Smooth muscle cell (in vitro differentiated cells): ENCODE data around the gene KCTD16. TPM values are rescaled to one million over a fixed set of nuclear protein-coding genes. Genes with fewer than 3 reads are reported as not detected.

Source experiments
- DNase-seq: peaks from one replicate; lab custom pipeline; 2025; ENCODE audit not compliant: unreplicated experiment; lab: John Stamatoyannopoulos, UW
- H2AFZ ChIP-seq: fragments of 200-600 bp; sonication (generic); 2 replicates; pipeline ENCODE4 v1.6.0; 2016; ENCODE audit warnings: antibody characterized with exemption, low read depth, mild to moderate bottlenecking
- H3F3A ChIP-seq: fragments of 200-600 bp; sonication (generic); 2 replicates; pipeline ENCODE4 v1.6.0; 2017; ENCODE audit warnings: antibody characterized with exemption, low read depth
- H3K27ac ChIP-seq: fragments of 200-600 bp; sonication (generic); 2 replicates; pipeline ENCODE4 v1.5.1; 2016; ENCODE audit warnings: low read depth, mild to moderate bottlenecking
- H3K27me3 ChIP-seq: fragments of 200-600 bp; sonication (generic); 2 replicates; pipeline ENCODE4 v1.6.1; 2016; ENCODE audit warnings: low read depth, mild to moderate bottlenecking
- H3K36me3 ChIP-seq: fragments of 200-600 bp; sonication (generic); 2 replicates; pipeline ENCODE4 v1.5.1; 2016; ENCODE audit warnings: low read depth
- H3K4me1 ChIP-seq: fragments of 200-600 bp; sonication (generic); 2 replicates; pipeline ENCODE4 v1.5.1; 2016; ENCODE audit warnings: low read depth
- H3K4me2 ChIP-seq: fragments of 200-600 bp; sonication (generic); 2 replicates; pipeline ENCODE4 v1.6.0; 2016; ENCODE audit warnings: mild to moderate bottlenecking
- H3K4me3 ChIP-seq: fragments of 200-600 bp; sonication (generic); 2 replicates; pipeline ENCODE4 v1.5.1; 2016; ENCODE audit warnings: mild to moderate bottlenecking
- H3K79me2 ChIP-seq: fragments of 200-600 bp; sonication (generic); 2 replicates; pipeline ENCODE4 v1.6.0; 2016; ENCODE audit warnings: low read depth, mild to moderate bottlenecking
- H3K9ac ChIP-seq: fragments of 200-600 bp; sonication (generic); 2 replicates; pipeline ENCODE4 v1.6.0; 2016; ENCODE audit warnings: low read depth
- H3K9me3 ChIP-seq: fragments of 200-600 bp; sonication (generic); replicated peaks from 2 replicates; pipeline ENCODE4 v1.5.1; 2016; ENCODE audit warnings: low read depth
- H4K20me1 ChIP-seq: fragments of 200-600 bp; sonication (generic); 2 replicates; pipeline ENCODE4 v1.6.0; 2016; ENCODE audit warnings: low read depth
- WGBS: methylation state at CpG from one replicate; pipeline ENCODE4 v1.1.7; 2016; ENCODE audit warnings: low lambda C conversion rate; 5-methylcytosine and 5-hydroxymethylcytosine counted together
- polyA plus RNA-seq: library from polyadenylated mRNA; unstranded; fragments of >200 nt; fragmentation: Nextera tagmentation; extraction: Ambion mirVana; gene quantifications from 2 replicates; pipeline ENCODE4 v1.2.1, GENCODE V29; 2016
- total RNA-seq: library from RNA; depleted of rRNA; stranded (reverse); fragments of >200 nt; gene quantifications from 2 replicates; pipeline ENCODE4 v1.2.3, GENCODE V29; 2014
- TF ChIP-seq, protein P1 (sequence below): fragments of 200-600 bp; sonication (generic); IDR thresholded peaks from 2 replicates; pipeline ENCODE4 v1.5.1; 2017; ENCODE audit warnings: borderline replicate concordance, mild to moderate bottlenecking, antibody characterized with exemption; ENCODE audit not compliant: insufficient read depth, poor library complexity, severe bottlenecking

KCTD16 gene
- total and polyA plus RNA-seq, 2 experiments from 2014 or later: 1.6 to 11.1 TPM

DNA sequence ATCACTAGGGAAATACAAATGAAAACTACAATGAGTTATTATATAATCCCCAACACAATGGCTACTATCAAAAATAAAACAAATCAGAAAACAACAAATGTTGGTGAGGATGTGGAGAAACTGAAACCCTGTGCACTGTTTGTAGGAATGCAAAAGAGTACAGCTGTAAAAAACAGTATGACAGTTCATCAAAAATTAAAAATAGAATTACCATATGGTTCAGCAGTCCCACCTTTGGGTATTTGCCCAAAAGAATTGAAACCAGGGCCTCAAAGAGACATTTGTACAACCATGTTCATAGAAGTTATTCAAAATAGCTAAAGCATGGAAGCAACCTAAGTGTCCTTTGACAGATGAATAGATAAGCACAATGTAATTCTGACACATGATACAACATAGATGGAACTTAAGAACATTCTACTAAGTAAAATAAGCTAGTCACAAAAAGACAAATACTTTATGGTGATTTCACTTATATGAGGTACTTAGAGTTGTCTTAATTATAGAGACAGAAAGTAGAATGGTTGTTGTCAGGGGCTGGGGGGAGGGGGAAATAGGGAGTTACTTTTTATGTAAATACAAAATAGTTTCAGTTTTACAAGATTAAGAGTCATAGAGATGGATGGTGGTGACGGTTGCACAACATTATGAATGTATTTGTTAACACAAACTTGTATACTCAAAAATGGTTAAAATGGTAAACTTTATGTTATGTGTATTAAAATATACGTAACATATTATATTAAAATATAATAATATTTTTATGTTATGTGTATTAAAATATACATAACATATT, 102.8 kb downstream of the KCTD16 start:
- H3K9ac ChIP-seq: no peak overlapping the region
- TF ChIP-seq, protein P1, sequence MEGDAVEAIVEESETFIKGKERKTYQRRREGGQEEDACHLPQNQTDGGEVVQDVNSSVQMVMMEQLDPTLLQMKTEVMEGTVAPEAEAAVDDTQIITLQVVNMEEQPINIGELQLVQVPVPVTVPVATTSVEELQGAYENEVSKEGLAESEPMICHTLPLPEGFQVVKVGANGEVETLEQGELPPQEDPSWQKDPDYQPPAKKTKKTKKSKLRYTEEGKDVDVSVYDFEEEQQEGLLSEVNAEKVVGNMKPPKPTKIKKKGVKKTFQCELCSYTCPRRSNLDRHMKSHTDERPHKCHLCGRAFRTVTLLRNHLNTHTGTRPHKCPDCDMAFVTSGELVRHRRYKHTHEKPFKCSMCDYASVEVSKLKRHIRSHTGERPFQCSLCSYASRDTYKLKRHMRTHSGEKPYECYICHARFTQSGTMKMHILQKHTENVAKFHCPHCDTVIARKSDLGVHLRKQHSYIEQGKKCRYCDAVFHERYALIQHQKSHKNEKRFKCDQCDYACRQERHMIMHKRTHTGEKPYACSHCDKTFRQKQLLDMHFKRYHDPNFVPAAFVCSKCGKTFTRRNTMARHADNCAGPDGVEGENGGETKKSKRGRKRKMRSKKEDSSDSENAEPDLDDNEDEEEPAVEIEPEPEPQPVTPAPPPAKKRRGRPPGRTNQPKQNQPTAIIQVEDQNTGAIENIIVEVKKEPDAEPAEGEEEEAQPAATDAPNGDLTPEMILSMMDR: no peak
- H3K9me3 ChIP-seq: no peaks in the 10 kb centered on the region
- peaks cover 12% of the 10 kb centered on the region for H4K20me1 ChIP-seq
- H3K4me3 ChIP-seq: no peak overlapping the region
- no peaks in the 10 kb centered on the region for H3K27me3 ChIP-seq
- DNase-seq: no peak
- no peaks in the 10 kb centered on the region for H3F3A ChIP-seq
- H3K4me1 ChIP-seq: peaks cover 9% of the 10 kb centered on the region
- WGBS: 95% methylated on average over 2 of the region's 2 CpGs
- peaks cover 3% of the 10 kb centered on the region for H3K36me3 ChIP-seq
- H3K27ac ChIP-seq: no peak overlapping the region
- no peaks in the 10 kb centered on the region for H3K79me2 ChIP-seq
- no peak overlapping the region for H3K4me2 ChIP-seq
- no peak overlapping the region for H2AFZ ChIP-seq

DNA sequence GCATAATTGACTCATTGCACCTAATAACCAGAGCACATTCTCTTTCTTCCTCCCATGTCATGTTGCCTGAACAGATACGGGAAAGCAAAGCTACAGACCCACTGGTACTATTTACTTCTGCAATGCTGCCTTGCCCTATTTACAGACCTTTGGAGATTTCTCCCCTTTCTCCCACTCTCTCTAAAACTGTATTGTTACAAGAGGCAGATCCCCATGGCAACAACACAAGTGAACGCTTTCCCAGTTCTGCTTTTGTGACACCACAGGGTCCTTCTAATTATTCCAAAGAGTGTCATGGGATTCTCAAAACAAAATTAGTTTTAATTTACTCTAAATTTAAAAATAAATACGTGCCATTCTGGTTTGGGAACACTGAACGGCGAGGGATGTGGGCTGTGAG, 104.7 kb downstream of the KCTD16 start:
- Histone ChIP-seq H3K9ac (no peak overlapping the region), H3K4me1 (peaks cover 9% of the 10 kb centered on the region), H3F3A (no peaks in the 10 kb centered on the region), H3K27ac (no peak overlapping the region), H3K79me2 (peaks cover 4% of the 10 kb centered on the region), H4K20me1 (peaks cover 15% of the 10 kb centered on the region), H3K4me2 (no peak overlapping the region), H3K36me3 (peaks cover 8% of the 10 kb centered on the region), H2AFZ (no peak overlapping the region), H3K9me3 (no peaks in the 10 kb centered on the region), H3K4me3 (no peak overlapping the region), H3K27me3 (no peaks in the 10 kb centered on the region)
- 94% methylated on average over 5 of the region's 5 CpGs for WGBS
- TF ChIP-seq, protein P1: no peak
- no peak for DNase-seq

DNA sequence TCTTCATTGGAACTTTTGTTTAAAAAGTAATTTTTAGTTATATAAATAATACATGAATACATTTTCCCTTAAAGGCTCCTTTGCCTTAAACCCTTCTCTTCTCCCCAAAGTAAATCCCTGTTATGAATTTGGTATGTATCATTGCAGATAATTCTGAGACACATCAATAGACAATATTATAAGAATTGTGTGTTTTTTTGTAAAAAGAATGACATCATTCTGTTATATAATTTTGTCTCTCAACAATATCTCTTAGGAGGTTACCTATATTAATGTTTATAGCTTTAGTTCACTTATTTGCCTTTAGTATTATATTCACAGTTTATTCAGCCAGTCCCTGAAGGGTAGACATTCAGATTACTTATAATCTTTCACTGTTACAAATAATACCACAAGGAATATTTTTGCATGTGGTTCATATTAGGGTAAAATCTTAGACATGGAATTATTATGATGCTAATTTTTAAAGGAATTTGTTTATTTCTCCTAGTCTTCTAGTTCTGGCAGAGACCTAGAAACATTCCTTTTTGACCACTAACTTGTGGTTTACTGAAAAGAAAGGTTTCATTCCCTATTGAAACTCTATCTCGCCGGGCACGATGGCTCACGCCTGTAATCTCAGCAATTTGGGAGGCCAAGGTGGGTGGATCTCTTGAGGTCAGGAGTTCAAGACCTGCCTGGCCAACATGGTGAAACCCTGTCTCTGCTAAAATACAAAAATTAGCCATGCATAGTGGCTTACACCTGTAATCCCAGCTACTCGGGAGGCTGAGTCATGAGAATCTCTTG, 105.6 kb downstream of the KCTD16 start:
- peaks cover 4% of the 10 kb centered on the region for H3K79me2 ChIP-seq
- 71% methylated on average over 5 of the region's 5 CpGs for WGBS
- H4K20me1 ChIP-seq: peaks cover 20% of the 10 kb centered on the region
- DNase-seq: no peak
- H3K4me3 ChIP-seq: no peak overlapping the region
- H3K4me1 ChIP-seq: peaks cover 9% of the 10 kb centered on the region
- no peaks in the 10 kb centered on the region for H3K27me3 ChIP-seq
- H3F3A ChIP-seq: no peaks in the 10 kb centered on the region
- H3K27ac ChIP-seq: no peak overlapping the region
- H3K4me2 ChIP-seq: no peak overlapping the region
- TF ChIP-seq, protein P1: no peak
- no peaks in the 10 kb centered on the region for H3K9me3 ChIP-seq
- peaks cover 8% of the 10 kb centered on the region for H3K36me3 ChIP-seq
- no peak overlapping the region for H2AFZ ChIP-seq
- no peak overlapping the region for H3K9ac ChIP-seq
